Gastrocnemius medialis (tissue), 4 donors: ENCODE results near the gene MKKS. TPM values are rescaled to one million over a fixed set of nuclear protein-coding genes. Genes with fewer than 3 reads are reported as not detected.

Experiments
- ATAC-seq, 2 donors: fragments of 150-250 bp; one replicate each; pipeline ENCODE4 v1.9.1; 2016
- DNase-seq, 2 donors: peaks; one replicate each; pipeline ENCODE4 v3.0.0-alpha.2; 2019
- H3K27ac ChIP-seq, 4 donors: fragments of 200-600 bp; sonication (generic); 1 replicate in 1 of 4; 2 replicates in 3 of 4; pipeline ENCODE4 v1.5.1; 2016 to 2018; ENCODE audit warnings: mild to moderate bottlenecking in 2 of 4, moderate library complexity in 1 of 4
- H3K27me3 ChIP-seq, 3 donors: fragments of 200-600 bp; sonication (generic) in 2 of 3; 1 replicate in 1 of 3; 2 replicates in 2 of 3; pipeline versions ENCODE4 v1.5.1 to v1.6.0; 2016 to 2019; ENCODE audit warnings: mild to moderate bottlenecking in 1 of 3, moderate library complexity in 1 of 3
- H3K36me3 ChIP-seq, 2 donors: fragments of 200-600 bp; sonication (generic) in 1 of 2; one replicate each; pipeline ENCODE4 v1.5.1; 2017 to 2018
- H3K4me1 ChIP-seq, 2 donors: fragments of 200-600 bp; sonication (generic) in 1 of 2; one replicate each; pipeline ENCODE4 v1.5.1; 2016 to 2017; ENCODE audit warnings: mild to moderate bottlenecking in 2 of 2
- H3K4me3 ChIP-seq, 4 donors: fragments of 200-600 bp; sonication (generic) in 3 of 4; 1 replicate in 1 of 4; 2 replicates in 3 of 4; pipeline ENCODE4 v1.5.1; 2016 to 2019; ENCODE audit warnings: mild to moderate bottlenecking in 2 of 4
- H3K9me3 ChIP-seq, 3 donors: fragments of 200-600 bp; sonication (generic) in 2 of 3; 1 replicate in 1 of 3; 2 replicates in 2 of 3; pipeline ENCODE4 v1.5.1; 2016 to 2019
- POLR2A ChIP-seq, 2 donors: fragments of 450-650 bp; IDR thresholded peaks; one replicate each; pipeline ENCODE4 v1.6.1; 2017; ENCODE audit warnings: antibody characterized with exemption in 2 of 2, mild to moderate bottlenecking in 2 of 2, moderate library complexity in 2 of 2
- in situ Hi-C, 4 donors: fragments of 200-750 bp; cut with MboI; loops; one replicate each; pipeline versions ENCODE4 v1.15.0 to v1.8.0; 2017; ENCODE audit warnings: low sequenced_read_pairs in 4 of 4
- intact Hi-C: fragments of 100-400 bp; cut with DNase I; formaldehyde crosslinking; loops from one replicate; pipeline ENCODE4 v1.15.1; 2023; ENCODE audit warnings: low total_unique reads
- total RNA-seq, 4 donors: library from RNA; depleted of rRNA; stranded (reverse); fragments of >200 nt; gene quantifications; one replicate each; pipeline versions ENCODE4 v1.1.0 to v1.2.3, GENCODE V29; 2016
- TF ChIP-seq, protein P1 (sequence below), 5 experiments: fragments of 450-650 bp in 3 of 5; fragments of 200-600 bp in 2 of 5; sonication (generic) in 2 of 5; IDR thresholded peaks in 4 of 5; conservative IDR thresholded peaks in 1 of 5; 1 replicate in 4 of 5; 2 replicates in 1 of 5; pipeline ENCODE4 v1.5.1; 2016 to 2019; ENCODE audit warnings: antibody characterized with exemption in 5 of 5, mild to moderate bottlenecking in 3 of 5, moderate library complexity in 3 of 5

Gene MKKS
- total RNA-seq, 4 donors from 2014 or later, result 8.1 to 15.2 (median 14.6) TPM

DNA sequence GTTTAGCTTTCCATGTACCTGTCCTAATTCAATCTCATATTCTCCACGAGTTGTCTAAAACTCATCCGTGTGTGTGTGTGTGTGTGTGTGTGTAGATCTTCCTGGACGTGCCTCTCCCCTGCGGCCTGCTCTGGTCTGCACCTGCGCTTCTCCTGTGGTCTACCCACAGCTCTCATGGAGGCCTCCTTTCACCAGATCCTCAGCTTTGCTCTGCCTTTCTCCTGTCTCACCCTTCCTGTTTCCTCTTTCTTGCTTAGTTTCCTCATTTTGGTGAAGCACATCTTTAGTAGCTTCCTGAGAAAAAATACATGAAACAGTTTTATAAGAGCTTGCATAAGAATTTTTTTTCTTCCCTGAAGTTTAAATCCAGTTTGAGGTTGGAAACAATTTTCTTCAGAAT, 19.2 kb upstream of the MKKS start:
- H3K36me3 ChIP-seq, result no peaks in the 10 kb centered on the region
- intact Hi-C loops, result no loop called here
- DNase-seq, result no peak
- H3K27me3 ChIP-seq, result no peaks in the 10 kb centered on the region
- H3K27ac ChIP-seq, result no peak overlapping the region
- ATAC-seq, result no peak
- H3K9me3 ChIP-seq, result no peaks in the 10 kb centered on the region
- TF ChIP-seq POLR2A (IDR thresholded peaks at IDR 0.05), result no peak
- H3K4me1 ChIP-seq, result no peaks in the 10 kb centered on the region
- in situ Hi-C loops, result loop anchor here in 1 of 4 donors (25.0 kb wide), 1 partner anchor 1084 kb away; no protein-coding TSS in a partner anchor
- no peak overlapping the region for H3K4me3 ChIP-seq

DNA sequence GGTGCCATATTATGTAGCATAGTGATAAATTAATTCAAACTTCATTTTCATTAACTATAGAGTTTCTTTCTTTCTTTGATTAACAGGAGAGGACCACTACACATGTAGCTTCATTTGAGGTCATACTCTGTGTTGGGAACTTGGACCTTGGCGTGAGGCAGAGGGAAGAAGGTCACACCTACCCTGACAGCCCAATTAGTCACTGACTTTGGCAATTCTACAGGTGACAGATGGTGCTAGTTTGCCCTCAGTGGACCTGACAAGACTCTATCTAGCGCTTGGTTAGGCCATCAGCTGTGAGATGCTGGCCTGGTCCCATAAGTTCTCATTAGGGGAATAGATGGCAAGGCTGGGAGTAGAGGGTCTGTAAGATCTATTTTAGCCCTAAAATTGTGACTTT, 15.2 kb upstream of the MKKS start:
- H3K36me3 ChIP-seq, result no peaks in the 10 kb centered on the region
- no peaks in the 10 kb centered on the region for H3K4me1 ChIP-seq
- no peak overlapping the region for H3K4me3 ChIP-seq
- in situ Hi-C loops (loop anchor here in 1 of 4 donors (25.0 kb wide), 1 partner anchor 1438 kb away; no protein-coding TSS in a partner anchor), intact Hi-C loops (no loop called here)
- no peak overlapping the region for H3K27ac ChIP-seq
- TF ChIP-seq POLR2A (IDR thresholded peaks at IDR 0.05), result no peak
- TF ChIP-seq, protein P1, sequence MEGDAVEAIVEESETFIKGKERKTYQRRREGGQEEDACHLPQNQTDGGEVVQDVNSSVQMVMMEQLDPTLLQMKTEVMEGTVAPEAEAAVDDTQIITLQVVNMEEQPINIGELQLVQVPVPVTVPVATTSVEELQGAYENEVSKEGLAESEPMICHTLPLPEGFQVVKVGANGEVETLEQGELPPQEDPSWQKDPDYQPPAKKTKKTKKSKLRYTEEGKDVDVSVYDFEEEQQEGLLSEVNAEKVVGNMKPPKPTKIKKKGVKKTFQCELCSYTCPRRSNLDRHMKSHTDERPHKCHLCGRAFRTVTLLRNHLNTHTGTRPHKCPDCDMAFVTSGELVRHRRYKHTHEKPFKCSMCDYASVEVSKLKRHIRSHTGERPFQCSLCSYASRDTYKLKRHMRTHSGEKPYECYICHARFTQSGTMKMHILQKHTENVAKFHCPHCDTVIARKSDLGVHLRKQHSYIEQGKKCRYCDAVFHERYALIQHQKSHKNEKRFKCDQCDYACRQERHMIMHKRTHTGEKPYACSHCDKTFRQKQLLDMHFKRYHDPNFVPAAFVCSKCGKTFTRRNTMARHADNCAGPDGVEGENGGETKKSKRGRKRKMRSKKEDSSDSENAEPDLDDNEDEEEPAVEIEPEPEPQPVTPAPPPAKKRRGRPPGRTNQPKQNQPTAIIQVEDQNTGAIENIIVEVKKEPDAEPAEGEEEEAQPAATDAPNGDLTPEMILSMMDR (IDR thresholded peaks at IDR 0.05 in 4 of 5, conservative IDR thresholded peaks at IDR 0.05 in 1 of 5), result no peak
- ATAC-seq (peak; percentile 50 to 56), DNase-seq (no peak)
- no peaks in the 10 kb centered on the region for H3K9me3 ChIP-seq
- H3K27me3 ChIP-seq, result no peaks in the 10 kb centered on the region

DNA sequence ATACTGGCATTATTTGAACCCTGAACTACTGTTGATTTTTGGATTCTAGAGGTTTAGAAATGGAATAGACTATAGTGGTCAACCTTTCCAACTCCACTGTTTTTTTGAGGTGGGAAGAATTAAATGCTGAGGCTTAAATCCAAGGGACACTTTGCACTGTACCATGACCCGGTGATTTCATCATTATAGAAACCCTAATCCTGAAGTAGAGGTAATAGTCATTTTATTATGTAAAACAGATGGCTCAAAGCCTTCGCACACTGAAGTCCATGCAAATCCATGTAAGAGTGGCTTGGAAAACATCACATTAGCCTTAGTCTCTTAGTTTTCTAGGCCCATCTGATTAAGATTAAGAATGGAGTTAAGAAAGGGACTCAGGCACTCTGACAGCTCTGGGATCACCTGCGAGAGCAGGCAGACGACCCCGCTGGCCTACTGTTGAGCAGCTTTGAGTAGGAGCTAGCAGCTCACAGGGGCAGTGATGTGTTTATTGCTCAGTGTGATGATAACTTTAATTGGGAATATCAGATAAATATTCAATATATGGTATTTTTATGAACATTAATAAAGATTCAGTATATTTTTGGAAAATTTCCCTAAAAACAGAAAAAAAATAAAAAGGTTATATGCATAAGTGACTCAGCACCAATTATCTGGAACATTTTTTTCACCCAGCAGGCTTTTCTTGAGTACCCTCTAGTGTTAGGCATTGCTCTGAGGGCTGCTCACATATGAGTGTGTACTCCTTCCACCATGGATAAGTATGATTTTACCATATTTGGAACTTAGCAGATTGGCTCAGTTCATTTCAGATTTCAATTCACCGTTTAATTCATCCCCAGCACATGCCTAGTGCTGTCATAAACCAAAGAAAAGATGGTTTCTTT, 14.5 kb upstream of the MKKS start:
- Histone ChIP-seq H3K27ac (no peak overlapping the region), H3K36me3 (no peaks in the 10 kb centered on the region), H3K4me3 (no peak overlapping the region), H3K27me3 (no peaks in the 10 kb centered on the region), H3K4me1 (no peaks in the 10 kb centered on the region), H3K9me3 (no peaks in the 10 kb centered on the region)
- in situ Hi-C loops (loop anchor here in 1 of 4 donors (25.0 kb wide), 1 partner anchor 1439 kb away; no protein-coding TSS in a partner anchor), intact Hi-C loops (no loop called here)
- TF ChIP-seq, protein P1 (IDR thresholded peaks at IDR 0.05 in 4 of 5, conservative IDR thresholded peaks at IDR 0.05 in 1 of 5), result no peak
- TF ChIP-seq POLR2A (IDR thresholded peaks at IDR 0.05), result no peak
- DNase-seq (no peak), ATAC-seq (no peak)

DNA sequence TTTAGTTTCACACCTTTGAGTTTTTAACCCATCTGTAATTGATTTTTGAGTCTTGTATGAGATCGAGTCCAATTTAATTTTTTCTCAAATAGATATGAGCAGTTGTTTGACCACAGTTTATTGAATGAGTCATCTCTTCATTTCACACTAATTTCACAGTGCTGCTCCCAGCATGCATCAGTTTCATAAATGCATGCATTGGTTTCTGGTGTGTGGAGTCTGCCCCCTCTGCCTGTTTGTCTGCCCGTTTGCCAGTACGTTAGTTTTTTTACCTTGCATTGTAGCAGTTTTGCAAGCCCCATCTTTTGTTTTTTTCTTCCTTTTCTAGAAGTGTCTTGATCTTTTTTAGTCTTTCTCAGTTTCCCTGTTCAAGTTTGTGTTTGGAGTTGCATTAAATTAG, 13.0 kb upstream of the MKKS start:
- no peak overlapping the region for H3K27ac ChIP-seq
- ATAC-seq, result no peak

DNA sequence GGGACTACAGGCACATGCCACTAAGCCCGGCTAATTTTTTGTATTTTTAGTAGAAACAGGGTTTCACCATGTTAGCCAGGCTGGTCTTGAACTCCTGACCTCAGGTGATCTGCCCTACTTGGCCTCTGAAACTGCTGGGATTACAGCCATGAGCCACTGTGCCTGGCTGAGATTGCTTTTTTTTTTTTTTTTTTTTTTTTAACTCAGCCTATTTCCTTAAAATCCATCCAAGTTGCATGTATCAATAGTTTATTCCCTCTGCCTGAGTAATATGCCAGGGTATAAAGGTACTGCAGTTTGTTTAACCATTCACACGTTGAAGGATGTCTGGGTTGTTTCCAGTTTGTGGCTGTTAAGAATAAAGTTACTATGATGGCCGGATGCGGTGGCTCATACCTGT, 11.7 kb upstream of the MKKS start:
- DNase-seq, result no peak
- H3K27me3 ChIP-seq, result no peaks in the 10 kb centered on the region
- TF ChIP-seq, protein P1 (IDR thresholded peaks at IDR 0.05 in 4 of 5, conservative IDR thresholded peaks at IDR 0.05 in 1 of 5), result no peak
- TF ChIP-seq POLR2A (IDR thresholded peaks at IDR 0.05), result no peak
- H3K27ac ChIP-seq, result no peak overlapping the region
- ATAC-seq, result no peak
- H3K4me3 ChIP-seq, result no peak overlapping the region
- in situ Hi-C loops (loop anchor here in 1 of 4 donors (25.0 kb wide), 1 partner anchor 1442 kb away; no protein-coding TSS in a partner anchor), intact Hi-C loops (no loop called here)
- no peaks in the 10 kb centered on the region for H3K36me3 ChIP-seq
- no peaks in the 10 kb centered on the region for H3K9me3 ChIP-seq
- H3K4me1 ChIP-seq, result no peaks in the 10 kb centered on the region

More for the DNA sequence above, 13.0 kb upstream of the MKKS start:
- no peaks in the 10 kb centered on the region for H3K27me3 ChIP-seq
- in situ Hi-C loops, result loop anchor here in 1 of 4 donors (25.0 kb wide), 1 partner anchor 1440 kb away; no protein-coding TSS in a partner anchor
- intact Hi-C loops, result no loop called here
- DNase-seq, result no peak
- no peaks in the 10 kb centered on the region for H3K36me3 ChIP-seq
- no peaks in the 10 kb centered on the region for H3K9me3 ChIP-seq
- H3K4me1 ChIP-seq, result no peaks in the 10 kb centered on the region
- TF ChIP-seq, protein P1 (IDR thresholded peaks at IDR 0.05 in 4 of 5, conservative IDR thresholded peaks at IDR 0.05 in 1 of 5), result no peak
- TF ChIP-seq POLR2A (IDR thresholded peaks at IDR 0.05), result no peak
- no peak overlapping the region for H3K4me3 ChIP-seq
